ENCODE data around the gene CST2.

DNA sequence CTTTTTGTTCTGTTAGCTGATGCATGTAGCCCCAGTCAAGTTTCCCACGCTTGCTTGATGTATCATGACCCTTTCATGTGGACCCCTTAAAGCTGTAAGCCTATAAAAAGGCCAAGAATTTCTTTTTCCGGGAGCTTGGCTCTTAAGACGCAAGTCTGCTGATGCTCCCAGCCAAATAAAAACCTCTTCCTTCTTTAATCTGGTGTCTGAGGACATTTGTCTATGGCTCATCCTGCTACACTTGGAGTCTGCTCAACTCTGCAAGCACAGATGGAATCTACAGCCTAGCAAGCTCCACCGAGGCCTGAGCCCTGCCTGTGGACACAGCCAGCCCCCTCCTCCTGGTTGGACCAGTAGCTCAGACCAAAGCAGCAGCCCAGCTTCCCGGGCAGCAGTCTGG lies 3.4 kb downstream of the CST2 start:
- TF ChIP-seq, protein P1, sequence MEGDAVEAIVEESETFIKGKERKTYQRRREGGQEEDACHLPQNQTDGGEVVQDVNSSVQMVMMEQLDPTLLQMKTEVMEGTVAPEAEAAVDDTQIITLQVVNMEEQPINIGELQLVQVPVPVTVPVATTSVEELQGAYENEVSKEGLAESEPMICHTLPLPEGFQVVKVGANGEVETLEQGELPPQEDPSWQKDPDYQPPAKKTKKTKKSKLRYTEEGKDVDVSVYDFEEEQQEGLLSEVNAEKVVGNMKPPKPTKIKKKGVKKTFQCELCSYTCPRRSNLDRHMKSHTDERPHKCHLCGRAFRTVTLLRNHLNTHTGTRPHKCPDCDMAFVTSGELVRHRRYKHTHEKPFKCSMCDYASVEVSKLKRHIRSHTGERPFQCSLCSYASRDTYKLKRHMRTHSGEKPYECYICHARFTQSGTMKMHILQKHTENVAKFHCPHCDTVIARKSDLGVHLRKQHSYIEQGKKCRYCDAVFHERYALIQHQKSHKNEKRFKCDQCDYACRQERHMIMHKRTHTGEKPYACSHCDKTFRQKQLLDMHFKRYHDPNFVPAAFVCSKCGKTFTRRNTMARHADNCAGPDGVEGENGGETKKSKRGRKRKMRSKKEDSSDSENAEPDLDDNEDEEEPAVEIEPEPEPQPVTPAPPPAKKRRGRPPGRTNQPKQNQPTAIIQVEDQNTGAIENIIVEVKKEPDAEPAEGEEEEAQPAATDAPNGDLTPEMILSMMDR (IDR thresholded peaks at IDR 0.05): no peak
- TF ChIP-seq POLR2AphosphoS5 (IDR thresholded peaks at IDR 0.05; ENCODE audit: low read depth, low read length) (no peak), REST (IDR thresholded peaks at IDR 0.05; ENCODE audit: insufficient read depth in 1 of 2, low read depth in 2 of 2, low read length in 1 of 2) (no peak)

Measured in Panc1 (cell line).